ENCODE data around the gene MED14.

Gene MED14

DNA sequence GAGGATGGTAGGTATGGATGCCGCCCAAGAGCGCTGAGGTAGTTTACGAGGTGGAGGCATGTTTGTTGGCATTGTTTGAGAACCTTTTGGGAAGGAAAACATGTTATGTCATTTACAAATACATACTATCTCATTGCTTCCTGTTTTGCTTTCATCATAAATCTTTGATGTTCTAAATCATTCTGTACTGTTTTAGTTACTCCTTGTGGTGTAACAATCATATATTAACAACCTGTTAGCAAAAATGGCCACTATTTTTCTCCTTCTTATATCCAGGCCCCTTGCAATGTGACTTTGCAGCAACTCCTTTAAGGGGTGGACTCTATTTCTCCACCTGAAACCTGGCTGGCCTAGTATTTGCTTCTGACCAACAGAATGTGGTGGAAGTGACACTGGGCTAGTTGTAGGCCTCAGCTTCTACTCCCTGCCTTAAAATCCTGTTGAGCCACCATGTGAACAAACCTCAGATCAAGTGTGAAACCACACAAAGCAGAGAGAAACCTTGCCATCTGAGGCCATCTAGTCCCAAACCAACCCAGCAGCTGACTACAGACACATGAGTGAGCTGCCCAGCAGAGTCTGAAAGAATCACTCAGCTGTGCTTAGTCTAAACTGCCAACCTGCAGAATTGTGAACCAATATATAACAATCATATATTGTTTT lies 72.1 kb downstream of the MED14 start:
- DNase-seq, result no peak

DNA sequence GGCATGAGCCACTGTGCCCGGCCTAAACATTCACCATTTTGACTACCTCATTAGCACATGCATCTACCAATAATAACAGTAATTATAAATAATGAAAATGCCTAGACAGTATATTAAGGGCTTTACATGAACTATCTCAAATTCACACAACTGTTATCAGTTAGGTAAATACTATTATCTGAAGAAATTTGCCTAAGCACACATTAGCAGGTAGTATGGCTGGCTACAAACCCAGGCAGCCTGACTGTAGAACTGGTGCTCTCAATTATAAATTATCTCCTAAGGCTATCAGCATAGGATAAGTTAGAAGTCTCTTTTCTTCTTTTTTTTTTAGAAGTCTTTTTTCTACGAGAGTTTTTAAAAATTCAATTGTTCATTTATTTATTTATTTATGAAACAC lies 73.9 kb downstream of the MED14 start:
- no peak for DNase-seq

DNA sequence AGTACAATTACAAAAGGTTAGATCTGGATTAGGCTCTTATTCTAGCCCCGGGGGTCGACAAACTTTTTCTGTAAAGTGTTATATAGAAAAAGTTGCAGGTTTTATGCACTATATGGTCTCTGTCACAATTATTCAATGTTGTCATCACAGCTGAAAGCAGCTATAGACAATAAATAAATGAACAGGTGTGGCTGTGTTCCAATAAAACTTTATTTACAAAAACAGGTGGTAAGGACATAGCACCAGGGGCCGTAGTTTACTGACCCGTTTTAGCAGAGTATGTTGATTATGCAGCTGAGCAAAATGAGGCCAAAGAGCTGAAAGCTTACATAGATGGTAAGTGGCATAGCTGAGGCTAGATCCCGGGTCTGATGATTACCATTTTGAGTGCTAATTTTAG lies 75.0 kb downstream of the MED14 start:
- no peak for DNase-seq

DNA sequence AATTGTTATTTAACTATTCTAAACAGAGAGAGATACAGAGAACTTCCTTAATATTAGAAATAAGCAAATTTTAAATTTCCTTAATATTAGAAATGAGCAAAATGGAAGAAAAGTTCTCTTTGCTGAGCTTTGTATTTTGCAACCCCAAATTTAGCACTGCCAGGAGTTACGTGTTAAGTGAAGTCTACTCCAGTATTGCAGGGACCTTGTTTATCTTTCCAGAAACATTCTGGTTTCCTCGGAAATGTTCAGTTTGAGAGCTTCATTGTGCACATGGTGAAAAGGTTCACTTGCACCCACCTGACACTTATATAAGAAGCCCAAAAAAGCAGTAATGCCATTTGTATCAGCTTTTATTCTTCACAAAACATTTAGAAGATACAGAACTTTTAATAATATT lies 81.8 kb downstream of the MED14 start:
- no peak for DNase-seq

DNA sequence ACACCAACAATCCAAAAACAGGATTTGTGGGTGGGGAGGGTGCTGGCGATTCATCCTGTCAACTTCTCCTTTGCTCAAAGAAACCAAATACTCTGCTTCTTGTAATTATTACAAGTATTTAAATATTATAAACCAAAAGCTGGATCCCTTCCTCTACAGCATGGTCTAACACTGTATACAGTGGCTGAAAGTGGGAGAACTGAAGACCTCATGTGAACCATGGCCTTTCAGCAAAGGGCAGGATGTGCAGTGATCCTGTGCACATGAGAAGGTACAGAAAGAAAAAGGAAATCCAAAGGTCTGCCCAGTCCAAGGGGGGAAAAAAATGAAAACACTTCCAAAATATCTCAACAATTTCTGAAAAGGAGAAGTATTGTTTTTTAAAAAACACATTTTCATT lies 82.7 kb downstream of the MED14 start:
- no peak for DNase-seq

DNA sequence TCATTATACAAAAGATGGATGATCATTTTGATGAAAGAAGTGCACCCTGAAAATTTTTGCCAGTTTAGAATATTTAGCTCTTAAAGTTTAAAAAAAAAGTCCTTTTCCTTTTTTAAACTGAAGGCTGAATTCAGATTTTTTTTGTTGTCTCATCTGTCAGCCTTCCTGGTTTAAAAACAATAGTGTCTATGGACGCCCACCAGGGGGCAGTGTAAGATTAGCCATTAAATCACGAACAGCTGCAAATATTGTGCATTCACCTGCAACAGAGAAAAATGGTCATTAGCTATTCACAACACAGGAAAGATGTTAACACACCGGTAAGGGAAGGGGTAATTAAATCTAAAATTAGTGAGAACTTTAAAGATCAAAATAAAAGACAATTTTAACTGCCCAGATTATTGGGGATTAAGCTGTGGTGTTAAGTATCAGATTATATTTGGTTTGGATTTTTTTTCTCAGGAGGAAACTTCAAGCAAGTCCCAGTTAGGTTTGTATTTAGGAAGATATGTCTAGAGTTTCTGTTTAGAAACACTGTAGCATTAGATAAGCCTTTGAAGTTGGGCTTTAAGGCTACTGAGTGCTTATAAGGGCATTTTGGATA lies 83.6 kb downstream of the MED14 start:
- peak; percentile 64 for DNase-seq

DNA sequence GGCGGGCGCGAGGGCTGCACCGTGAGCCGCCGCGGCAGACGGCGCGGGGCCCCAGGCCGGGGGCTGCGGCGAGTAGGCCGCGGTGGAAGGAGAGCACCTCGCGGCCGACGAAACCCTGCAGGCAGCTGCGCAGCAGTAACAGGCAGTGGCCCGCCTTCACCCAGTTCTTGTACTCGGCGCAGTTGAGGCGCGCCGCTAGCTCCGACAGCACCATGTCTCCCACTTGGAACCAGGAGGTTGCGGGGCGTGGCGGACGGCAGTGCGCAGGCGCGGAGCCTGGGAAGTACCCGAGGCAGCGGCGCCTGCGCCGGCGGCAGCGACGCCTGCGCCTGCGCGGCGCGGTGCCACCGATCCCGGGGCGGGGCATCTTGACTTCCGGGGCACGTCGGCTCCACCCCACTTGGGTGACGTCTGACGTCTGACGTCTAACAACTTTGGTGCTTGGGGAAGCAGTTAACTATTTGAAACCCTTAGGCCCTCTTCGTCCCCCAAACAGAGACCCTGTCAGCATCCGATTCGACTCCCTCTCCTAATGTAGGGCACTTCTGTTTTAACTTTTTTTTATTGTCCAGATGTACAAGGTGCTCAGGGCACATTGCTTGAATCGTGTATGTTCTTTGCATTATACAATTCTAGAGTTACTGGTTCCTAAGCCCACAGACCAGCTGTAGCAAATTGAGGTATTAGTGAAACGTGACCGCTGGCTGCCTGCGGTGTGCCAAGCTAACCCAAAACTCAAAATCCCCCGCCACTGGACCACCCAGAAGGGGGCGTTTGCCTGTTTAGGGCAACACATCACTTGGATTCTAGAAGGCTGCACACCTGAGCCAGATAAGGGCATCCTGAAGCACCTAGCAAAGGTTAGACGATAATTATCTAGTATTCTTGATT lies 87.8 kb downstream of the MED14 start, which contains the start of gene CXorf38:
TSS of gene CXorf38 (minus strand) at position 255 of the 891 bp plus-strand sequence. CDS start at position 214, 41 bp downstream.
- DNase-seq, result peak; percentile 97

DNA sequence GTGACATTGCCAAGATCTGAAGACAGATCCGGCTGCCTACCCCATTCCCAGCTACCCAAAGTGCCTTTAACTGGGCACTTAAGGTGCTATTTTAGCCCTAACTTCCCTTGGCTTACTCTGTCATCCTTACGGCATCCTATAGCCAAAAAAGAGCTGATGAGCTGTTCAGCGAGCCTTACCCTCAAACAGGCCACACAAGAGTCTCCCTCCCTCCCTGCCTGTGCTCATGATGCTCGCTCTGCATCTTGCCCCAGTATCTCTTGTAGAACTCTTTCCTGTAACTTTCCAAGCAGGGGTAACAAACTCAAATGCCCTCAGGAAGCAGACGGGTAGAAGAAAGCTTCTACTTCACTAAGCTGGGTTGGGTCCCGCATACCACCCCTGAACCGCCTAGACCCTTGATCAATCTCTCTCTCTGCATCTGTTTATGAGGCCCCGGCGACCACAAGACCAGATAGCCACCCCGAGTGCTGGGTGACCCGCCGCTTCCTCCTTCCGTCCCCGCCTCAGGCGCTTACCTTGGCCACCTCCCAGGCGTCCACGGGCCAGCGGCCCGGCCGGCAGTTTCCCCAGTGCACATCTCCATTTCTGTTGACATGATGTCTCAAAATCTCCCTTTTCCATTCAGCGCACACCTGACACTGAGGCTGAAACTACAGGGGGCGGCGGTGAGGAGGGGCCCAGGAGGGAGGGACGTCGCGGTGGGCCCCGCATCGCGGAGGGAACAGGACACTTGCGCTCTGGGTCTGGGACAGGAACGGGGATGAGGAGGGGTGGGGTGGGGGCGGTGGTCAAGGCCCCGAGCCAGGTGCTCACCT lies 88.6 kb downstream of the MED14 start:
- peak; percentile 12 for DNase-seq

DNA sequence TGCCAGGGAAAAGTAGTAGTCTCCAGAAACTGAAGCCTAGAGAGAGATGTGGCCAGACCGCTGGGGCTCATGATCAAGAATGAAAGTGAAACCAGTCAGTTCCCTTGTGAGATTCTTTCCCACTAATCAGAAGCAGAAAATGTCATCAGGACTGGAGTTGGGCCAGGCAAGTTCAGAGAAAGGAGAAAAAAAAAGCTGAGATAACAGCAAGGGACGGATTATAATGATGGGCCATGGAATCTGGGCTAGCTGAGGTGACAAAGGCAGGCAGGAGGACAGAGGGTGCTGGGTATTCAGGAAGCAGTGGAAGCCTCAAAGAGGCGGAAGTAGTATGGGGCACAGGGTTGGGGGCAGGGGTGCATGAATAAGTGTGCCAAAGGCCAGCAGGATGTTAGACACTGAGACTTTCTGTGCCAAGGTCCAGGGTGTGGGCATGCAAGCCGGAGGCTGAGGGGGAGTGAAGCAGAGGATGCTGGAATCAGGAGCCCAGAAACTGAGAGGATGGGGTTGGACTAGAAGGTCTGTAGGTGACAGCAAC lies 90.5 kb downstream of the MED14 start:
- DNase-seq, result no peak

DNA sequence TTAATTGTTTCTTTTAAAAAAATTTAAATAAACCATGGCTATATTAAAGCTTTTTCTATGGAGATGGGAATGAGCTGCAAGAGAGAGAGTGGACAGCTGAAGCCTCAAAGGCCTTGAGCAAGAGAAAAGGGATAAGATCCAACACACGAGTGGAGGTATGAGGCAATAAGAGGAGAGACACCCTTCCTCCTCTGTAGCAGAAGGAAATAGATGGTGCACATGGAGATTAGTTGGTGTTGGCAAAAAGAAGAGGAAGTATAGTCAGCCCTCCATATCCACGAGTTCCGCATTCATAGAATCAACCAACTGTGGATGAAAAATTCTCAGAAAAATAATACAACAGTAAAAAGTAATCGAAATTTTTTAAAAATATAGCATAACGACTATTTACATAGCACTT lies 91.2 kb downstream of the MED14 start:
- DNase-seq, result no peak

DNA sequence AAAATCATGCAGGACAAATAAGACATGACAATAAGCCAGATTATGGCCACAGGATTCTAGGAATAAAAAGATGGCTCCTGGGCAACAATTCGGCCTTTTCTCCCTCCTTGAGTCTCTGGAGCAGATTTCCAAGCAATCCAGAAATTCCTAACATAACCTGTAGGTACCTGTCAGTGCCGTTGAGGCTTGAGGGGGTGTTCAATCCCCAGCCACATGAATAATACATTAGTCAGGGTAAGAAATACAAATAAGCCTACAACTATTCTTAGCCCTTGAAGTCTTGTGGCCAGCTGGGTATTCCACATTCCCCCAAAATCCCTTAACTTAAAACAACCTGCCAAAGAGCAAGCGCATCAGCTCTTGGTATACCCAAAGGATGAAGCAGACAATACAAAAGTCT lies 97.7 kb downstream of the MED14 start:
- no peak for DNase-seq

DNA sequence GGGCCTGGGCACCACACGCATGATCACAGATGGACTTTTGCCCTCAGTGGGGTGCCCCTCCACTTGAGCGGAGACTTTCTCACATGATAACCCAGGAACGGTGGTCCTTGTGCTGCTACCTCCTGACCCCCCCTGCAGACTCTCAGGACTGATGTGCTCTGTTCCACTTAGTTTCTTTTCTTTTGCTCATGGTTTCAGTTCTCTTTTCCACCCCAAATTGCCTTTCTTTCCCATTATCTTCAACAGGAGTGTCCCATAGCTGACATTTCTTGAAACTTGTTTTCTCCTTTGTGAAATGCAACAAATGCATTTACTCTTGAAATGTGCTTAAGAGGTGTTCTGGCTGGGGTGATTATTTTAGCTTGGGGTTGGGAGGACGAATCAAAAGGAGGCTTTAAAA lies 103.1 kb downstream of the MED14 start:
- no peak for DNase-seq

DNA sequence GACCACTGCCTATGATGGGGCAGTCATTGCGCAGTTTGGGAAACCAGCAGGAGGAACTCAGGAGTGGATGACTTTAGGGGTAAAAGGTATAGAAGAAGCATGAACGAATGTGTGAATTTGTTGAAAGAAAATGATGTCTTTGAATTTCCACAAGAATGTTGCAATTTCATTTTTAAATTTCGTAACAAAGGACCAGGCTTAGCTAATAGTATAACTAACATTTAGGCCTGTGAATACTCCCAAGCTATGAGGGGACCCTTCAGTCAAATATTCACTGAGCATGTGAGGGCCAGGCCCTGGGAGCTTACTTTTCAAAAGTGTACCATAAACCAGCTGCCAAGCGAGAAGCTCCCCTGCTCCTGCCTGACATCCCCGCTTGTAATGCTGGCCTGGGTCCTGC lies 106.8 kb downstream of the MED14 start:
- DNase-seq, result no peak

DNA sequence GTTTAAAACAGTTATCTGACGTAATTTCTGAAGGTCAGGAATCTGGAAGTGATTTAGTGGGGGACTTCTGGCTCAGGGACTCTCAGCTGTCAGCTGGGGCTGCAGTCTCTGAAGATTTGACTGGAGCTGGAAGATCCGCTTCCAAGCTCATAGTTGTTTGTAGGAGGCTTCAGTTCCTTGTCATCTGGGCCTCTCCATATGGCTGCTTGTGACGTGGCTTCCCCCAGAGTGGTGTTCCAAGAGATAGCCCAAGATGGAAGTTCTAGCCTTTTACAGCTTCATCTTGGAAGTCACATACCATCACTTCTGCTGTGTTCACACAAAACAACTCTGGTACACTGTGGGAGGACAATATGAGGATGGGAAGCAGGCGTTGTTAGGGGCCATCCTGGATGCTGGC lies 110.0 kb downstream of the MED14 start:
- no peak for DNase-seq

DNA sequence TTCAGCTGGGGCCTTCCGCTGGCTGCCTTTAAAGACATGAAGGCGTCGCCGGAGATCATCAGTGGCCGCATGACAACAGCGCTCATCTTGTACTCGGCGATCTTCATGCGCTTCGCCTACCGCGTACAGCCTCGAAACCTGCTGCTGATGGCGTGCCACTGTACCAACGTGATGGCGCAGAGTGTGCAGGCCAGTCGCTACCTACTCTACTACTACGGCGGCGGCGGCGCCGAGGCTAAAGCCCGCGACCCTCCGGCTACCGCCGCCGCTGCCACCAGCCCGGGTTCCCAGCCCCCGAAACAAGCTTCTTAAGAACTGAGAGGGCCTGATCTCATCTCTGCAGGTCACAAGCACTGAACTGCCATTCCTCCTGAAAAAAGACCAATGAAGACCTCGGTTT lies 111.7 kb downstream of the MED14 start:
- no peak for DNase-seq

DNA sequence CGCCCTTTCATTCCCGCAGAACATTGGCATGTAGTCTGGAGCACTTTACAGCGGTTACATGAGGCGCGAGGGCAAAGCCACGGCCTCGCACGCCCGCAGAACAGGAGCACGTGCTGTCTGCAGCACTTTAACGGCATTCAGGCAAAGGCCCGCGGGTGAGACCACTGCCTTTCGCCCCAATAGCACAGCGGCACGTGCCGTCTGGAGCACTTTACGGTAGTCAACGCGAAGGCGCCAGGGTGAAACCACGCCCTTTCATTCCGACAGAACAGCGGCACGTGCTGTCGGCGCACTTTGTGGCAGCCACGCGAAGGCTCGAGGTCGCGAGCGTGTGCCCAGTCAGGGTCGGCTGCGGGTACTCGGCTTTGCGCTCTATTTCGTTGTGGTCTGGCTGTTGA lies 112.2 kb downstream of the MED14 start, which contains the start of gene MPC1L:
TSS of gene MPC1L (plus strand) at position 290 of the 398 bp plus-strand sequence. CDS start 138 bp downstream, outside the sequence.
- no peak for DNase-seq

DNA sequence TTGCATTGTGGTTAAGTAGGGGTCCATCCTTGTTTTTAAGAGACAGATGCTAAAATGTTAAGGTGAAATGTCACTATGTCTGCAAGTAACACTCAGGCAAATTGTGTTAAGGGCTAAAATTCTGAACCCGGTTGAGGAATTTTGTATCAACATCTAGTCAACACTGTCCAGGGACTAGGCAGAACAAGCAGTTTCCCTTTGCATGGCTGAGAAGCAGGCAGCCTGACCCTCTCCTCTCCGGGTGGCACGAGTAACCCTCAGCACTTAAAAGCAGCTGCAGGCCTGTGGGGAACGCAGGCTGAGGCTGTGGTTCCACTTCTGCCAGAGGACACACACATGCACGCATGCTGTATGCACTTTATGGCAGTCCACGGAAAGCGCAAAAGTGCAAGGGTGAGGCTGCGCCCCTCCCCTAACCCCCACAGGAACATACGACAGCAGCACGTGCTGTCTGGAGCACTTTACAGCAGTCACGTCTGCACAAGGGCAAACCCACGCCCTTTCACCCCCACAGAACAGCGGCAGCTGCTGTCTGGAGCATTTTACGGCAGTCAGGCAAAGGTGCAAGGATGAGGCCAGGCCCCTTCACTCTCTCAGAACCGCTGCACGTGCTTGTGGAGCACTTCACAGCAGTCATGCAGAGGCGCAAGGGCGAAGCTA lies 112.7 kb downstream of the MED14 start:
- no peak for DNase-seq

DNA sequence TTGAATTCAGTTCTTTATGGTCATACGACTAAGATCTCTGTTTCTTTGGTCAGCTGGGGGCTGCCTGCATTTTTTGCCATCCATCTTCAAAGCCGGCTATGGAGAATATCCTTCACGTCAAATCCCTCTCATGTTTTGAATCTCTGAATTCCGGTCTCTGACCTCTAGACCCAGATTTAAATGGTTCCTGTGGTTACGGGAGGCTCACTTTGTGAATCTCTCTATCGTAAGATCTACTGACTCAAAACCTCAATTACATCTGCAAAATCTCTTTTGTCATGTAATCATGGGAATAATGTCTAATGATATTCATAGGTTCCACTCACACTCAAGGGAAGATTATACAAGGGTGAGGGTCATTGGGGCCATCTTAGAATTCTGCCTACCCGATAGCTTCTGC lies 117.8 kb downstream of the MED14 start:
- DNase-seq, result no peak

DNA sequence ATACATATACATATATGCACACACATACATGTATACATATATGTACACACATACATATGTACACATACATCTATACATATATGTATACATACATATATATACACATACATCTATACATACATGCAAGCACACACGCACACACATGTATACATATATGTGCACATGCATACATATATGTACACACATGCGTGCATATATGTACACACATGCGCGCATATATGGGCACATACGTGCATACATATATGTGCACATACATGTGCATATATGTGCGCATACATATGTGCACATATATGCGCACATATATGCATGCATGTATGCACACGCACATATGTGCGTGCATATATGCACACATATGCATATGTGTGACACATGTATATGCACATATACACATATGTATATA lies 119.4 kb downstream of the MED14 start:
- no peak for DNase-seq

DNA sequence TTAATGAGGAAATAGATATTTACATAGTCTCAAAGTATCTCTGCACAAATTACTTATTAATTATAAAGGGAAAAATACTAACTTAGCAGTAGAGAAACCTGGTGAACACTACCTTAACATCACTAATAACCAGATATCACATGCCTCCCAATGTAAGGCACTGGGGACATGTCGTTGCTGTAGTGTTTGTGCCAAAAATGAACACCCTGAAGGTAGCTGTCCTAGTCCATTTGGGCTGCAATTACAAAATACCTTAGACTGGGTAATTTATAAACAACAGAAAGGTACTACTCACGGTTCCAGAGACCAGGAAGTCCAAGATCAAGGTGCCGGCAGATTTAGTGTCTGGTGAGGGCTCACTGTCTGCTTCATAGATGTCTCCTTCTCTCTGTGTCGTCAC lies 122.8 kb downstream of the MED14 start:
- no peak for DNase-seq

DNA sequence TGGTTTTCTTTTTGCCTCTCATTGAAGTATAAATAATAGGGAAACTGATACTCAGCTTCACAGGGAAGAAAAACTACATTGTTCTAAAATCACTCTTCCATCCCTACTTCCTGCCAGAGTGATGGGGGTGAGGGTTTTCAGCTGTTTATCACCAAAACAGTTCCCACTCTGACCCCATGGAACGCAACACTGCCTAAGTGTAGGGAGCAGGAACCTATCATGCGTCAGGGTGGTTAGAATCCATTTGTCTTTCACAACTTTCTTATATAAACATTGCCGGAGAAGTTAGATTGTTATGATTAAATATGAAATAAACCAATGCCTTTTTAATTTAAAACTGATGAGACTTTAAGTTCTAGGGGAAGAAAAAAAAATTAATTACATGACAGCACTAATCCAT lies 128.0 kb downstream of the MED14 start:
- no peak for DNase-seq

DNA sequence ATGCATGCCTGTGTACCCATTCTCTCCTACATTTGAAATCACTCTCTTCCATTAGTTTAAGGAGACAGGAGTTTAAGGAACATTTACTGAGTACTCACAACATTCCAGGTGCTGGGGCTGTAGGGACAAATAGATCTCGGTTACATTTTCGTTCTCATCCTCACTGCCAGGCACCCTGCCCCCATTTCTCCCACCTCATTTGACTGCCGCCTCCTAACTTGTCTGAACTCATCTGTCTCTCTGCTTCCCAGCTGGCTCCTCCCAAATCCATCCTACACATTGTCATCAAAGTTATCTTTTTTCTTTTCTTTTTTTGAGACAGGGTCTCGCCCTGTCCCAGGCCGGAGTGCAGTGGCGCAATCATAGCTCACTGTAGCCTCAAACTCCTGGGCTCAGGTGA lies 131.9 kb downstream of the MED14 start:
- DNase-seq, result no peak

Data from NCI-H2227 treated with DMSO at 0.1 percent for 48 hours (cell line).